Neuronal stem cell (in vitro differentiated cells): Measurements from ENCODE around the gene TMEM267.

Source experiments
- DNase-seq: peaks from one replicate; pipeline ENCODE4 v3.0.0-alpha.2; 2013; ENCODE audit warnings: low spot score
- H2AFZ ChIP-seq: one replicate; pipeline ENCODE4 v1.6.1; 2013; ENCODE audit warnings: mild to moderate bottlenecking, low read length, inconsistent platforms
- H2AK5ac ChIP-seq: 2 replicates; pipeline ENCODE4 v1.6.1; 2013; ENCODE audit warnings: low read depth, mild to moderate bottlenecking, inconsistent platforms, low read length, moderate library complexity, mixed read lengths
- H2BK120ac ChIP-seq: 2 replicates; pipeline ENCODE4 v1.6.1; 2013; ENCODE audit warnings: low read depth, mild to moderate bottlenecking, inconsistent platforms, low read length, moderate library complexity, mixed read lengths
- H2BK12ac ChIP-seq: one replicate; pipeline ENCODE4 v1.6.1; 2013; ENCODE audit warnings: low read length, inconsistent platforms
- H2BK15ac ChIP-seq: 2 replicates; pipeline ENCODE4 v1.6.1; 2013; ENCODE audit warnings: mild to moderate bottlenecking, low read length, inconsistent platforms, mixed read lengths
- H2BK5ac ChIP-seq: one replicate; pipeline ENCODE4 v1.6.1; 2013; ENCODE audit warnings: inconsistent platforms, mild to moderate bottlenecking, low read length, moderate library complexity
- H3K14ac ChIP-seq: one replicate; pipeline ENCODE4 v1.6.1; 2013; ENCODE audit warnings: low read length, inconsistent platforms
- H3K18ac ChIP-seq: 2 replicates; pipeline ENCODE4 v1.6.1; 2013; ENCODE audit warnings: low read length, inconsistent platforms
- H3K23ac ChIP-seq: 2 replicates; pipeline ENCODE4 v1.6.1; 2013; ENCODE audit warnings: low read depth, mild to moderate bottlenecking, mixed read lengths, low read length, inconsistent platforms; ENCODE audit not compliant: poor library complexity
- H3K27ac ChIP-seq: replicated peaks from 3 replicates; pipeline ENCODE4 v1.5.1; 2013; ENCODE audit warnings: low read length, inconsistent platforms
- H3K27me3 ChIP-seq, 3 experiments: 2 replicates each; pipeline ENCODE4 v1.6.1; 2013; ENCODE audit warnings: low read length in 3 of 3, mild to moderate bottlenecking in 2 of 3, inconsistent platforms in 1 of 3, low read depth in 1 of 3, mixed read lengths in 1 of 3, moderate library complexity in 1 of 3; ENCODE audit not compliant: control insufficient read depth in 3 of 3, insufficient read depth in 3 of 3
- H3K36me3 ChIP-seq, 2 donors: replicated peaks in 1 of 2; 2 replicates each; pipeline ENCODE4 v1.6.1; 2013; ENCODE audit warnings: low read length in 2 of 2; ENCODE audit not compliant: control insufficient read depth in 2 of 2, insufficient read depth in 2 of 2
- H3K4ac ChIP-seq: 2 replicates; pipeline ENCODE4 v1.6.1; 2013; ENCODE audit warnings: inconsistent platforms, mild to moderate bottlenecking, low read length, moderate library complexity
- H3K4me1 ChIP-seq, 2 donors: 1 replicate in 1 of 2; 2 replicates in 1 of 2; pipeline ENCODE4 v1.6.1; 2013; ENCODE audit warnings: low read length in 2 of 2, low read depth in 1 of 2; ENCODE audit not compliant: control insufficient read depth in 2 of 2, insufficient read depth in 1 of 2
- H3K4me2 ChIP-seq: one replicate; pipeline ENCODE4 v1.6.1; 2013; ENCODE audit warnings: mild to moderate bottlenecking, low read length, inconsistent platforms; ENCODE audit not compliant: insufficient read depth, poor library complexity, severe bottlenecking
- H3K4me3 ChIP-seq, 2 donors: 2 replicates each; pipeline ENCODE4 v1.5.1; 2013; ENCODE audit warnings: low read length in 2 of 2, mild to moderate bottlenecking in 2 of 2, inconsistent platforms in 1 of 2, moderate library complexity in 1 of 2
- H3K79me1 ChIP-seq: one replicate; pipeline ENCODE4 v1.6.1; 2013; ENCODE audit warnings: low read depth, mild to moderate bottlenecking, inconsistent platforms, low read length, moderate library complexity
- H3K9ac ChIP-seq: one replicate; pipeline ENCODE4 v1.6.1; 2013; ENCODE audit warnings: mild to moderate bottlenecking, low read depth, low read length, inconsistent platforms; ENCODE audit not compliant: poor library complexity
- H3K9me3 ChIP-seq, 2 donors: replicated peaks in 1 of 2; 2 replicates each; pipeline versions ENCODE3 to v1.6.1; 2013; ENCODE audit warnings: low read length in 2 of 2, mild to moderate bottlenecking in 2 of 2, inconsistent platforms in 1 of 2, low read depth in 1 of 2, mixed read lengths in 1 of 2, moderate library complexity in 1 of 2; ENCODE audit not compliant: control insufficient read depth in 2 of 2, insufficient read depth in 1 of 2
- H4K8ac ChIP-seq: one replicate; pipeline ENCODE4 v1.6.1; 2013; ENCODE audit warnings: low read depth, mild to moderate bottlenecking, inconsistent platforms, low read length, moderate library complexity
- H4K91ac ChIP-seq: one replicate; pipeline ENCODE4 v1.6.1; 2013; ENCODE audit warnings: low read length, low read depth, mild to moderate bottlenecking, inconsistent platforms; ENCODE audit not compliant: poor library complexity
- WGBS, 2 donors: extraction: QIAGEN DNeasy Blood & Tissue Kit; methylation state at CpG; one replicate each; pipeline ENCODE4 v1.1.7; 2013; ENCODE audit warnings: missing lambda C conversion rate in 2 of 2, mixed read lengths in 1 of 2; ENCODE audit not compliant: insufficient read length in 2 of 2, insufficient replicate concordance in 1 of 2; ENCODE audit errors: extremely low coverage in 2 of 2; 5-methylcytosine and 5-hydroxymethylcytosine counted together

TMEM267 gene

GRCh38 chr5:43400082-43400481 is 83.6 kb downstream of the TMEM267 start:
- H3K4me1 ChIP-seq, result no peaks in the 10 kb centered on the region
- H3K4me2 ChIP-seq, result no peak overlapping the region
- H3K36me3 ChIP-seq, result no peaks in the 10 kb centered on the region
- no peak overlapping the region for H3K4me3 ChIP-seq
- H3K23ac ChIP-seq, result no peak overlapping the region
- H3K14ac ChIP-seq, result no peak overlapping the region
- H2BK15ac ChIP-seq, result no peak overlapping the region
- no peak overlapping the region for H3K9ac ChIP-seq
- H4K91ac ChIP-seq, result no peak overlapping the region
- H2BK5ac ChIP-seq, result no peak overlapping the region
- no peak overlapping the region for H4K8ac ChIP-seq
- peaks cover 0 to 22% (median 0%) of the 10 kb centered on the region in 3 experiments for H3K27me3 ChIP-seq
- no peaks in the 10 kb centered on the region for H3K9me3 ChIP-seq
- H3K79me1 ChIP-seq, result no peaks in the 10 kb centered on the region
- H3K27ac ChIP-seq, result no peak overlapping the region
- no CpG with 5 or more reads among the region's 3 CpGs for WGBS, 2 donors
- no peak for DNase-seq
- H2AFZ ChIP-seq, result no peak overlapping the region
- no peak overlapping the region for H2AK5ac ChIP-seq
- no peak overlapping the region for H2BK12ac ChIP-seq
- no peak overlapping the region for H3K18ac ChIP-seq
- H3K4ac ChIP-seq, result no peak overlapping the region
- H2BK120ac ChIP-seq, result no peak overlapping the region

GRCh38 chr5:43396762-43397304 is 86.8 kb downstream of the TMEM267 start:
- Histone ChIP-seq H2BK5ac (no peak overlapping the region), H4K8ac (no peak overlapping the region), H2AK5ac (peak overlapping the region; percentile 54), H3K27ac (no peak overlapping the region), H3K79me1 (no peaks in the 10 kb centered on the region), H3K4ac (peak overlapping the region; percentile 90), H3K9ac (peak overlapping the region; percentile 16), H2AFZ (peak overlapping the region; percentile 83), H3K27me3 (peaks cover 0 to 29% (median 0%) of the 10 kb centered on the region in 3 experiments), H3K4me1 (no peaks in the 10 kb centered on the region), H3K4me2 (no peak overlapping the region), H2BK12ac (no peak overlapping the region), H3K23ac (peak overlapping the region; percentile 96), H3K14ac (peak overlapping the region; percentile 44), H3K9me3 (no peaks in the 10 kb centered on the region), H2BK120ac (no peak overlapping the region), H3K36me3 (no peaks in the 10 kb centered on the region), H4K91ac (no peak overlapping the region), H3K4me3 (peak overlapping the region in 1 of 2 donors; percentile 61), H2BK15ac (no peak overlapping the region), H3K18ac (peak overlapping the region; percentile 7)
- no CpG with 5 or more reads among the region's 53 CpGs for WGBS, 2 donors
- no peak for DNase-seq
